Stimulated activated CD4-positive, alpha-beta T cell treated with anti-CD3 and anti-CD28 coated beads, Interleukin-2, amount 100 ng/mL, for 24 hours (primary cell): ENCODE data around the gene HNRNPUL1.

Source experiments
- DNase-seq, 2 donors: peaks; one replicate each; pipeline ENCODE4 v3.0.0-alpha.2; 2020

The HNRNPUL1 gene

DNA sequence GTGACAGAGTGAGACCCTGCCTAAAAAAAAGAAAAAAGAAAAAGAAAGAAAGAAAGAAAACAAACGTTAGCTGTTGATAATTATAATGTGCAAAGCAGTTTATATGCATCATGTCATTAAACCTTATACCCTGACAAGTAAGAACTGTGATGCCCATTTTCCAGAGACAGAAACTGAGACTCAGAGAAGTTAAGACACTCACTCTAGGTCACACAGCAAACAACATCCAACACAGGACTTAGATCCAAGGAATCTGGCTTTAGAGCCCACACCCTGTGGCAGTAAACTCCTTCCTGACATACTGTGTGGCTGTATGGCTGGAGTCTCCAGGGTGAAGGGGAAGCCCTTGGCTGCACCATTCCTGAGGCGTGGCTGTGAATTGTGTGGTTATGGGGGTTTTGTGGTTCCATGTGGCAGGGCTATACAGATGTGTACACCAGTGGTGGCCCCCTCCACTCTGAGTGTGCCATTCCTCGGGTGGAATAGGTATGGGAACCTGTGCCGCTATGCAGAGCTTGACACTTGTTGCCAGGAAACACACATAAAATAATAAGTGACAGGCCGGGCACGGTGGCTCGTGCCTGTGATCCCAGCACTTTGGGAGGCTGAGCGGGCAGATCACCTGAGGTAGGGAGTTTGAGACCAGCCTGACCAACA lies 29.5 kb upstream of the HNRNPUL1 start:
- no peak for DNase-seq

- no peak for DNase-seq
Measured at GRCh38 chr19:41235480-41235879, 28.7 kb upstream of the HNRNPUL1 start.

- no peak for DNase-seq
Measured at GRCh38 chr19:41238244-41238643, 25.9 kb upstream of the HNRNPUL1 start.

GRCh38 chr19:41239363-41239762 lies 24.8 kb upstream of the HNRNPUL1 start:
- DNase-seq = no peak

DNA sequence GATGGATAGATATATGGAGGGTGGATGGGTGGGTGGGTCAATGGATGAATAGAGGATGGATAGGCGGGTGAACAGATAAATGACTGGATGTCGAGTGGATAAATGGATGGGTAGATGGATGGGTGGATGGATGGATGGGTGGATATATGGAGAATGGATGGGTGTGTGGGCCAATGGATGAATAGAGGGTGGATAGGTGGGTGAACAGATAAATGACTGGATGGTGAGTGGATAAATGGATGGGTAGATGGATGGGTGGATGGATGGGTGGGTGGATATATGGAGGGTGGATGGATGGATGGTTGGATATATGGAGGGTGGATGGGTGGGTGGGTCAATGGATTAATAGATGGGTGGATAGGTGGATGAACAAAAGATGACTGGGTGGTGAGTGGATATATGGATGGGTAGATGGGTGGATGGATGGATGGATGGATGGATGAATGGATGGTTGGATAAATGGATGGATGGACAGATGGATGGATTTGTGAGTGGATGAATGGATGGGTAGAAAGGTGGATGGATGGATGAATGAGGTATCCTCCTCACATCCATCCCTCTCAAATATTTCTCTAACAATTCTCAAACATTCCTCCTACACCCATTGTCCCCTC lies 24.1 kb upstream of the HNRNPUL1 start:
- no peak for DNase-seq

GRCh38 chr19:41241859-41242258 lies 22.3 kb upstream of the HNRNPUL1 start:
- no peak for DNase-seq

DNA sequence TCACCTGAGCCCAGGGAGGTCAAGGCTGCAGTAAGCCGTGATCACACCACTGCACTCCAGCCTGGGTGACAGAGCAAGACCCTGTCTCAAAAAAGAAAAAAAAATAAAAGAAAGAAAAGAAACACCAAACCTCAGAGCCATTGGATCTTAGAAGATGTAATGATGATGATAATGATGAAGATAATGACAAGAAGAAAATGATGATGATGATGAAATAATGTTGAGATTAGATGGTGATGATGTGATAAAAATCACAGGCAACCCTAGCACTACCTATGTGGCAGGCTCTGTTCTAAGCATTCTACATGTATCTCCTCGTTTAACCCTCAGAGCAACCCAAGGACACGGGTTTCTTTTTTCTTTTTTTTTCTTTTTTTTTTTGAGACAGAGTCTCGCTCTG lies 20.1 kb upstream of the HNRNPUL1 start:
- DNase-seq = no peak

GRCh38 chr19:41245843-41246242 lies 18.3 kb upstream of the HNRNPUL1 start:
- no peak for DNase-seq

- no peak for DNase-seq
Measured at GRCh38 chr19:41248895-41249294, 15.3 kb upstream of the HNRNPUL1 start.

GRCh38 chr19:41249707-41250423 lies 14.3 kb upstream of the HNRNPUL1 start:
- DNase-seq = no peak

DNA sequence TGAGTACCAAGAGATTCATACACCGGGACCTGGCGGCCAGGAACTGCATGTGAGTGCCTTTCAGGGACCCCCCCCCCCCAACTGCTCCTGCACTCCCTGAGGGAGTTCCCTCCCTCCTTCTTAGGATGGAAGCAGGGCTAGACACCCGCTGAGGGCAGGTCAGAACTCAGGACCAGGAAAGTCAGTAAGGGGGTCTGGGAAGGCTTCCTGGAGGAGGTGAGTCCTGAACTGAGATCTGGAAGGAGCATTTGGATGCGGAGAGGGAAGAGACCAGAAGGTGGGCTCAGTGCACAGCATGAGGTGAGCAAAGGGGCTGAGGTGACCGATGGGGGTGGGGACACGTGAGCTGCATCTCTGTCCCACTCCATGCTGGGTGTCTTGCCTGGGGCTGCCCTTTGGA lies 10.5 kb upstream of the HNRNPUL1 start:
- no peak for DNase-seq

- no peak for DNase-seq
Measured at GRCh38 chr19:41255171-41255570, 9.0 kb upstream of the HNRNPUL1 start.

GRCh38 chr19:41261474-41262190 lies 2.5 kb upstream of the HNRNPUL1 start:
- no peak for DNase-seq

GRCh38 chr19:41263042-41263849 lies 926 bp upstream of the HNRNPUL1 start:
- peak; percentile 81 to 85 for DNase-seq

- peak; percentile 74 to 78 for DNase-seq
Measured at GRCh38 chr19:41264581-41265394, 616 bp downstream of the HNRNPUL1 start.

DNA sequence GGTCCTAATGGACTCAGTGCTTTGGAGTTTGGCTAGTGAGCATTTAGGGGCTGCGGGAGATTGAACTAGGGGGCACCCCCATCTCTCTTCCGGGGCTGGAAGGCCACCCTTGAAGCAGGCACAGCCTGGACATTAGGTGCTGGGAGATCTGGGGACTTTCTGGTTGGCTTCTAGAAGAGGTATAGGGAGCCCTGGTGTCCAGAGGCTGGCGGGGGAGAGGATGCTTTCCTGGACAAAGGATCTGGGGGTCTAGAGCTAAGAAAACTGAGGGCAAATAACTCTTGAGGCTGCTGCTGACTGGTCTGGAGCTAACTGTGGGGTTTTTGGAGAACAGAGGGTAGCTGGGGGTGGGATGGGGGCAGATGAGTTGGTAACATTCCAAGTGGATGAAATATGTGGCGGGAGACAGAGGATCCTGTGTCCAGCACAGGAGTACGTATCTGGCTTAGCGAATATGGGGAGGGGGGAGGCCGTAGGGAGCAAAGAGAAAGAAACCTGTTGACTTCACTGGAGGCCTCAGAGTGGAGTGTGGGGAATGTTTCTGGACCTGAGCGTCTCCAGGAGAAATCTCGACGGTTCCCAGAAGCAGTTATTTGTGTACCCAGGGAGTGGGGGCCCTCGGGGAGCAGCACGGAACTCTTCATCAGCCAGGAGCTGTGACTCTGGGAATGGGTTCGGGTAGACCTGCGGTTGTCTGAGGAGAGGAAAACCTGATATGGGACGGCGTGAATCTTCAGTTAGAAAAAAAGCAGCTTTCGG lies 1.4 kb downstream of the HNRNPUL1 start:
- DNase-seq = peak; percentile 11 to 27

DNA sequence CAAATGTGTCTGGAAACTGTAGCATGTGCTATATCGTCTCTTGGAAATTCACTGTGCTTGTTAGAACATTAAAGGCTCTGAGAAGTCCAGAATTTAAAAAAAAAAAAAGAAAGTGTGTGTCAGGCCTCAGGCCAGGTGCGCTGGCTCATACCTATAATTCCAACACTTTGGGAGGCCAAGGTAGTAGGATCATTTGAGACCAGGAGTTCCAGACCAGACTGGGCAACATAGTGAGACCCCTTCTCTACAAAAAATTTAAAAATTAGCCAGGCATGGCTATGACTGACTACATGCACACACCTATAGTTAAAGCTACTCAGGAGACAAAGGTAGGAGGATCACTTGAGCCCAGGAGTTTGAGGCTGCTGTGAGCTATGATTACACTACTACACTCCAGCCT lies 4.9 kb downstream of the HNRNPUL1 start:
- DNase-seq = no peak

DNA sequence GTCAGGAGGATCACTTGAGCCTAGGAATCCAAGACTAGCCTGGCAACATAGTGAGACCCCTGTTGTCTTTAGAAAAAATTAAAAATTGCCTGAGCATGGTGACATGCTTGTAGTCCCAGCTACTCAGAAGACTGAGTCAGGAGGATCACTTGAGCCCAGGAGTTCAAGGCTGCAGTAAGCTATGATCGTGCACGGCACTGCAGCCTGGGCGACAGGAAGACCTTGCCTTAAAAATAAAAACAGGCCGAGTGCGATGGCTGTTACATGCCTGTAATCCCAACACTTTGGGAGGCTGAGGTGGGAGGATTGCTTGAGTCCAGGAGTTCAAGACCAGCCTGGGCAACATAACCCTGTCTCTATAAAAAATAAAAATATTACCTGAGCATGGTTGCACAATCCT lies 5.4 kb downstream of the HNRNPUL1 start:
- DNase-seq = no peak

GRCh38 chr19:41273076-41273475 lies 8.9 kb downstream of the HNRNPUL1 start:
- no peak for DNase-seq

- DNase-seq = no peak
Measured at GRCh38 chr19:41274802-41275201, 10.6 kb downstream of the HNRNPUL1 start.

DNA sequence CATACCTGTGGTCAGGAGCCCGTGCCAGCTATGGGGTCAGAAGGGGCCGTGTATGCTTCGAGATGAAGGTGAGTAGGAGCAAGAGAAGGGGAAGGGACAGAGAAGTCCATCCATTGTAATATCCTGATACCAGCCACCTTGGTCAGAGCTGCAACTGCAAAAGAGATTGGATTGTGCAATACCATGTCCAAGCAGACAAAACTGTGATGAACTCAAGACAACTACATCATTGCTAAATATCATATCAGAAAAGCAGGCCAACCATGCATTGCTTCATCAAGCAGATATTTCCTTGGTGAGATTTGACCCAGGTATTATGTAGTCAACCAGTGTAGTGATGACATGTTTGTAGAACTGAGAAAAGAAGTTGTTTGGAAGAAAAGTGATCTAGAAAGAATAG lies 12.1 kb downstream of the HNRNPUL1 start:
- DNase-seq = no peak
